NCI-H1092 (cell line): Measurements from ENCODE around the gene TMC4.
"Not testable (repeated sequence)": the region's sequence is repeated elsewhere in the genome, so short reads cannot be mapped to it uniquely, and the experiment has no call there.

Experiments used
- DNase-seq: peaks from one replicate; lab custom pipeline; 2025; lab: John Stamatoyannopoulos, UW

Gene TMC4

GRCh38 chr19:54203151-54203611, 30.2 kb upstream of the TMC4 start:
- DNase-seq, result no peak

- no peak for DNase-seq
These were observed 29.0 kb upstream of the TMC4 start for GRCh38 chr19:54201980-54202379.

GRCh38 chr19:54201172-54201701, 28.3 kb upstream of the TMC4 start:
- no peak for DNase-seq

GRCh38 chr19:54199401-54199800, 26.4 kb upstream of the TMC4 start:
- DNase-seq, result no peak

- DNase-seq, result no peak
These were observed 24.2 kb upstream of the TMC4 start for GRCh38 chr19:54197121-54197520.

- DNase-seq, result no peak
These were observed 23.6 kb upstream of the TMC4 start for GRCh38 chr19:54196536-54196935.

- DNase-seq, result not testable (repeated sequence)
These were observed 21.5 kb upstream of the TMC4 start for GRCh38 chr19:54194463-54194862.

GRCh38 chr19:54193011-54193410, 20.1 kb upstream of the TMC4 start:
- no peak for DNase-seq

GRCh38 chr19:54191811-54192453, 19.0 kb upstream of the TMC4 start:
- no peak for DNase-seq

- peak; percentile 75 for DNase-seq
These were observed 18.3 kb upstream of the TMC4 start, which contains the start of gene TSEN34 for GRCh38 chr19:54191011-54191810. TSEN34 (plus strand) TSS chr19:54191308; CDS start chr19:54191365, 57 bp downstream.

GRCh38 chr19:54190503-54191010, 17.6 kb upstream of the TMC4 start:
- peak; percentile 98 for DNase-seq

- DNase-seq, result peak; percentile 99
These were observed 17.0 kb upstream of the TMC4 start for GRCh38 chr19:54189735-54190502.

- no peak for DNase-seq
These were observed 16.3 kb upstream of the TMC4 start, which contains the start of gene MBOAT7 for GRCh38 chr19:54189145-54189734. MBOAT7 (minus strand) TSS chr19:54189580; CDS start chr19:54188508, 1,072 bp downstream.

- DNase-seq, result no peak
These were observed 15.4 kb upstream of the TMC4 start for GRCh38 chr19:54188215-54188871.

GRCh38 chr19:54186934-54187381, 14.0 kb upstream of the TMC4 start:
- no peak for DNase-seq

- DNase-seq, result no peak
These were observed 13.4 kb upstream of the TMC4 start for GRCh38 chr19:54186351-54186750.

- no peak for DNase-seq
These were observed 10.5 kb upstream of the TMC4 start for GRCh38 chr19:54183431-54183830.

GRCh38 chr19:54181894-54182293, 8.9 kb upstream of the TMC4 start:
- not testable (repeated sequence) for DNase-seq

- no peak for DNase-seq
These were observed 7.7 kb upstream of the TMC4 start for GRCh38 chr19:54180691-54181091.

GRCh38 chr19:54179921-54180461, 7.0 kb upstream of the TMC4 start:
- no peak for DNase-seq
